HepG2 (cell line): Measurements from ENCODE around the gene CHST3. TPM values are rescaled to one million over a fixed set of nuclear protein-coding genes. Genes with fewer than 3 reads are reported as not detected.

Source experiments
- ATAC-seq: fragments of 200-7000 bp; cut with Tn5 transposase; 3 replicates; pipeline ENCODE4 v1.9.1; 2020; ENCODE audit warnings: mild to moderate bottlenecking, moderate library complexity
- BruUV-seq: library from RNA; stranded (reverse); fragments of 400-500 nt; replicated peaks from 2 replicates; lab custom pipeline; 2021; lab: Mats Ljungman, UMichigan
- CTCF ChIA-PET: fragments of 300-600 bp; formaldehyde crosslinking; extraction: SDS; loops from one replicate; lab custom pipeline; 2021; ENCODE audit warnings: low total read pairs, inconsistent platforms, low intra/inter-chr PET ratio; lab: Yijun Ruan, JAX
- POLR2A ChIA-PET: fragments of 350-600 bp; sonication (Branson Sonifier 250); formaldehyde crosslinking; loops from one replicate; lab custom pipeline; 2020; ENCODE audit warnings: antibody characterized with exemption, inconsistent platforms; lab: Yijun Ruan, JAX
- DNase-seq: peaks from one replicate; pipeline ENCODE4 v3.0.0-alpha.2; 2015; ENCODE audit warnings: low spot score
- FAIRE-seq: peaks from 3 replicates; lab custom pipeline; 2011; peaks lifted over from hg19 to GRCh38; lab: Jason Lieb, UNC
- H2AFZ ChIP-seq: one replicate; pipeline ENCODE4 v1.6.1; 2011; ENCODE audit warnings: low read length, inconsistent platforms
- H3K27ac ChIP-seq: fragments of 300-600 bp; 3 replicates; pipeline ENCODE4 v1.8.0; 2011; ENCODE audit warnings: mixed run types, mild to moderate bottlenecking, mixed read lengths, low read length, inconsistent platforms; ENCODE audit not compliant: insufficient read depth; ENCODE audit errors: extremely low read length
- H3K27me3 ChIP-seq, 2 experiments: fragments of 200-600 bp in 1 of 2; 2 replicates in 1 of 2; 3 replicates in 1 of 2; pipeline versions ENCODE4 v1.6.0 to v1.8.0; 2011; ENCODE audit warnings: low read length in 2 of 2, mild to moderate bottlenecking in 2 of 2, moderate library complexity in 2 of 2, inconsistent platforms in 1 of 2; ENCODE audit not compliant: insufficient read depth in 2 of 2, control insufficient read depth in 1 of 2
- H3K36me3 ChIP-seq, 2 experiments: fragments of 200-600 bp in 1 of 2; replicated peaks in 1 of 2; 2 replicates in 1 of 2; 3 replicates in 1 of 2; pipeline versions ENCODE4 v1.5.1 to v1.8.0; 2011; ENCODE audit warnings: low read length in 2 of 2, inconsistent platforms in 1 of 2; ENCODE audit not compliant: insufficient read depth in 2 of 2, control insufficient read depth in 1 of 2
- H3K4me1 ChIP-seq: 2 replicates; pipeline ENCODE4 v1.5.1; 2012; ENCODE audit warnings: low read length, inconsistent platforms; ENCODE audit not compliant: insufficient read depth
- H3K4me2 ChIP-seq: 2 replicates; pipeline ENCODE4 v1.6.0; 2011; ENCODE audit warnings: low read depth, low read length, inconsistent platforms
- H3K4me3 ChIP-seq, 3 experiments: fragments of 200-600 bp in 1 of 3; sonication (generic), shearing (Covaris generic) in 1 of 3; replicated peaks in 1 of 3; 2 replicates each; pipeline ENCODE4 v1.5.1; 2011 to 2016; ENCODE audit warnings: low read length in 3 of 3, inconsistent platforms in 2 of 3, low read depth in 2 of 3, mild to moderate bottlenecking in 2 of 3, control low read depth in 1 of 3, mixed read lengths in 1 of 3; ENCODE audit not compliant: insufficient read depth in 1 of 3
- H3K79me2 ChIP-seq: one replicate; pipeline ENCODE4 v1.6.1; 2011; ENCODE audit warnings: low read length, inconsistent platforms; ENCODE audit not compliant: insufficient read depth
- H3K9ac ChIP-seq: 2 replicates; pipeline ENCODE4 v1.6.0; 2011; ENCODE audit warnings: mild to moderate bottlenecking, low read depth, low read length, inconsistent platforms; ENCODE audit not compliant: insufficient read depth
- H3K9me3 ChIP-seq: 2 replicates; pipeline ENCODE4 v1.5.1; 2012; ENCODE audit warnings: mild to moderate bottlenecking, low read length
- H4K20me1 ChIP-seq: 2 replicates; pipeline ENCODE4 v1.6.0; 2011; ENCODE audit warnings: inconsistent platforms, mild to moderate bottlenecking, low read length, moderate library complexity; ENCODE audit not compliant: insufficient read depth
- PHF20 ChIP-seq: sonication (generic); formaldehyde crosslinking; IDR thresholded peaks from 2 replicates; pipeline ENCODE4 v1.5.0; 2020; ENCODE audit warnings: mild to moderate bottlenecking, missing genetic modification reagents
- THAP11 ChIP-seq: IDR thresholded peaks from 2 replicates; pipeline ENCODE4 v1.6.1; 2016; ENCODE audit warnings: missing biosample characterization, missing genetic modification reagents
- ZEB1 ChIP-seq: IDR thresholded peaks from 2 replicates; pipeline ENCODE4 v1.6.1; 2012; ENCODE audit warnings: mild to moderate bottlenecking, low read depth, inconsistent platforms; ENCODE audit not compliant: insufficient replicate concordance
- ZNF12 ChIP-seq: sonication (generic); formaldehyde crosslinking; IDR thresholded peaks from 2 replicates; pipeline ENCODE4 v1.5.0; 2020; ENCODE audit warnings: missing genetic modification reagents
- WGBS: methylation state at CpG from one replicate; pipeline ENCODE4 v1.1.6; 2017; ENCODE audit warnings: low lambda C conversion rate; 5-methylcytosine and 5-hydroxymethylcytosine counted together
- in situ Hi-C: cut with HindIII; loops from 2 replicates; pipeline ENCODE4 v1.10.0; 2017; ENCODE audit warnings: low pct_unique_long_range_greater_than_20kb; ENCODE audit not compliant: extremely low pct_ligation_motif_present
- intact Hi-C: fragments of 100-400 bp; cut with micrococcal nuclease; formaldehyde crosslinking; loops from one replicate; pipeline ENCODE4 v1.10.0; 2022; ENCODE audit not compliant: unreplicated experiment
- polyA plus RNA-seq, 8 experiments: library from polyadenylated mRNA; depleted of rRNA in 3 of 8; stranded (reverse) in 7 of 8; unstranded in 1 of 8; fragments of >200 nt; fragmentation: Illumina TruSeq in 4 of 8; extraction: Trizol in 4 of 8; gene quantifications; 2 replicates each; pipeline versions ENCODE4 v1.2.1 to v1.2.3, GENCODE V29; 2011 to 2016; ENCODE audit warnings: low read depth in 4 of 8, missing spikeins in 1 of 8, mixed read lengths in 1 of 8; ENCODE audit not compliant: insufficient read depth in 1 of 8
- total RNA-seq, 5 experiments: library from RNA; depleted of rRNA; stranded (reverse); fragments of >200 nt; fragmentation: Illumina TruSeq; extraction: Trizol; gene quantifications; 2 replicates each; pipeline ENCODE4 v1.2.3, GENCODE V29; 2016; ENCODE audit warnings: low read depth in 1 of 5
- TF ChIP-seq, protein P1 (sequence below): IDR thresholded peaks from 2 replicates; pipeline ENCODE4 v1.6.1; 2016; ENCODE audit warnings: missing compliant biosample characterization, missing genetic modification reagents, borderline replicate concordance
- TF ChIP-seq, protein P2 (sequence below): sonication (generic); formaldehyde crosslinking; IDR thresholded peaks from 2 replicates; pipeline ENCODE4 v1.4.0; 2020; ENCODE audit warnings: mild to moderate bottlenecking, low read depth, missing genetic modification reagents
- TF ChIP-seq, protein P3 (sequence below): sonication (generic); formaldehyde crosslinking; IDR thresholded peaks from 2 replicates; pipeline ENCODE4 v1.5.0; 2020; ENCODE audit warnings: mild to moderate bottlenecking, missing genetic modification reagents, borderline replicate concordance
- TF ChIP-seq, protein P4 (sequence below): sonication (generic); formaldehyde crosslinking; conservative IDR thresholded peaks from 2 replicates; pipeline ENCODE4 v1.4.0; 2020; ENCODE audit warnings: missing genetic modification reagents
- TF ChIP-seq, protein P5 (sequence below): sonication (generic); IDR thresholded peaks from 2 replicates; pipeline ENCODE4 v1.6.1; 2016; ENCODE audit warnings: low read depth, borderline replicate concordance

Gene CHST3
- total and polyA plus RNA-seq, 2 of the 13 experiments (the other 11 are each of a cell fraction or from before 2014, with no cell fraction given): 7.2 to 18.7 TPM

GRCh38 chr10:72048450-72049124 is 84.4 kb downstream of the CHST3 start:
- H3K27me3 ChIP-seq: no peaks in the 10 kb centered on the region
- CTCF ChIA-PET: interaction anchor here (0.6 to 2.0 kb wide), 12 partner anchors 18 to 288 kb away, joined by 3 to 46 read pairs (median 4); no protein-coding TSS in a partner anchor
- no peaks in the 10 kb centered on the region for H4K20me1 ChIP-seq
- 33% methylated on average over 8 of the region's 12 CpGs for WGBS
- H3K9me3 ChIP-seq: peaks cover 5% of the 10 kb centered on the region; the same call in 1 of the 2 replicates
- H3K27ac ChIP-seq: no peak overlapping the region
- no peak overlapping the region for H3K4me3 ChIP-seq
- no peaks in the 10 kb centered on the region for H3K36me3 ChIP-seq
- H2AFZ ChIP-seq: no peak overlapping the region
- POLR2A ChIA-PET: interaction anchor here (0.5 to 3.9 kb wide), 9 partner anchors 11 to 272 kb away, joined by 3 to 30 read pairs (median 5); partner anchors contain the start of gene CHST3
- no peak overlapping the region for H3K9ac ChIP-seq
- in situ Hi-C loops (loop anchor here (5.0 to 25.0 kb wide), 2 partner anchors 81 to 711 kb away; no protein-coding TSS in a partner anchor), intact Hi-C loops (loop anchor here (1.0 to 10.0 kb wide), 6 partner anchors 67 to 289 kb away; no protein-coding TSS in a partner anchor)
- H3K79me2 ChIP-seq: no peaks in the 10 kb centered on the region
- ATAC-seq (peak; percentile 67), FAIRE-seq (peak; percentile 99), DNase-seq (peak; percentile 89)
- no peak overlapping the region for H3K4me2 ChIP-seq
- BruUV-seq: no TSS peak
- H3K4me1 ChIP-seq: peaks cover 72% of the 10 kb centered on the region
- peak; percentile 72 for TF ChIP-seq THAP11 (CRISPR knock-in tag)
- TF ChIP-seq, protein P1, sequence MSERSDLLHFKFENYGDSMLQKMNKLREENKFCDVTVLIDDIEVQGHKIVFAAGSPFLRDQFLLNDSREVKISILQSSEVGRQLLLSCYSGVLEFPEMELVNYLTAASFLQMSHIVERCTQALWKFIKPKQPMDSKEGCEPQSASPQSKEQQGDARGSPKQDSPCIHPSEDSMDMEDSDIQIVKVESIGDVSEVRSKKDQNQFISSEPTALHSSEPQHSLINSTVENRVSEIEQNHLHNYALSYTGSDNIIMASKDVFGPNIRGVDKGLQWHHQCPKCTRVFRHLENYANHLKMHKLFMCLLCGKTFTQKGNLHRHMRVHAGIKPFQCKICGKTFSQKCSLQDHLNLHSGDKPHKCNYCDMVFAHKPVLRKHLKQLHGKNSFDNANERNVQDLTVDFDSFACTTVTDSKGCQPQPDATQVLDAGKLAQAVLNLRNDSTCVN: peak; percentile 41; the same call in 1 of the 2 replicates
- TF ChIP-seq ZEB1: peak; percentile 32
- no peak for TF ChIP-seq ZNF12 (CRISPR knock-in tag)
- TF ChIP-seq, protein P2, sequence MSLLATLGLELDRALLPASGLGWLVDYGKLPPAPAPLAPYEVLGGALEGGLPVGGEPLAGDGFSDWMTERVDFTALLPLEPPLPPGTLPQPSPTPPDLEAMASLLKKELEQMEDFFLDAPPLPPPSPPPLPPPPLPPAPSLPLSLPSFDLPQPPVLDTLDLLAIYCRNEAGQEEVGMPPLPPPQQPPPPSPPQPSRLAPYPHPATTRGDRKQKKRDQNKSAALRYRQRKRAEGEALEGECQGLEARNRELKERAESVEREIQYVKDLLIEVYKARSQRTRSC (CRISPR knock-in tag): no peak
- TF ChIP-seq, protein P3, sequence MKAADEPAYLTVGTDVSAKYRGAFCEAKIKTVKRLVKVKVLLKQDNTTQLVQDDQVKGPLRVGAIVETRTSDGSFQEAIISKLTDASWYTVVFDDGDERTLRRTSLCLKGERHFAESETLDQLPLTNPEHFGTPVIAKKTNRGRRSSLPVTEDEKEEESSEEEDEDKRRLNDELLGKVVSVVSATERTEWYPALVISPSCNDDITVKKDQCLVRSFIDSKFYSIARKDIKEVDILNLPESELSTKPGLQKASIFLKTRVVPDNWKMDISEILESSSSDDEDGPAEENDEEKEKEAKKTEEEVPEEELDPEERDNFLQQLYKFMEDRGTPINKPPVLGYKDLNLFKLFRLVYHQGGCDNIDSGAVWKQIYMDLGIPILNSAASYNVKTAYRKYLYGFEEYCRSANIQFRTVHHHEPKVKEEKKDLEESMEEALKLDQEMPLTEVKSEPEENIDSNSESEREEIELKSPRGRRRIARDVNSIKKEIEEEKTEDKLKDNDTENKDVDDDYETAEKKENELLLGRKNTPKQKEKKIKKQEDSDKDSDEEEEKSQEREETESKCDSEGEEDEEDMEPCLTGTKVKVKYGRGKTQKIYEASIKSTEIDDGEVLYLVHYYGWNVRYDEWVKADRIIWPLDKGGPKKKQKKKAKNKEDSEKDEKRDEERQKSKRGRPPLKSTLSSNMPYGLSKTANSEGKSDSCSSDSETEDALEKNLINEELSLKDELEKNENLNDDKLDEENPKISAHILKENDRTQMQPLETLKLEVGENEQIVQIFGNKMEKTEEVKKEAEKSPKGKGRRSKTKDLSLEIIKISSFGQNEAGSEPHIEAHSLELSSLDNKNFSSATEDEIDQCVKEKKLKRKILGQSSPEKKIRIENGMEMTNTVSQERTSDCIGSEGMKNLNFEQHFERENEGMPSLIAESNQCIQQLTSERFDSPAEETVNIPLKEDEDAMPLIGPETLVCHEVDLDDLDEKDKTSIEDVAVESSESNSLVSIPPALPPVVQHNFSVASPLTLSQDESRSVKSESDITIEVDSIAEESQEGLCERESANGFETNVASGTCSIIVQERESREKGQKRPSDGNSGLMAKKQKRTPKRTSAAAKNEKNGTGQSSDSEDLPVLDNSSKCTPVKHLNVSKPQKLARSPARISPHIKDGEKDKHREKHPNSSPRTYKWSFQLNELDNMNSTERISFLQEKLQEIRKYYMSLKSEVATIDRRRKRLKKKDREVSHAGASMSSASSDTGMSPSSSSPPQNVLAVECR: peak; percentile 51; the same call in 1 of the 2 replicates
- TF ChIP-seq, protein P4, sequence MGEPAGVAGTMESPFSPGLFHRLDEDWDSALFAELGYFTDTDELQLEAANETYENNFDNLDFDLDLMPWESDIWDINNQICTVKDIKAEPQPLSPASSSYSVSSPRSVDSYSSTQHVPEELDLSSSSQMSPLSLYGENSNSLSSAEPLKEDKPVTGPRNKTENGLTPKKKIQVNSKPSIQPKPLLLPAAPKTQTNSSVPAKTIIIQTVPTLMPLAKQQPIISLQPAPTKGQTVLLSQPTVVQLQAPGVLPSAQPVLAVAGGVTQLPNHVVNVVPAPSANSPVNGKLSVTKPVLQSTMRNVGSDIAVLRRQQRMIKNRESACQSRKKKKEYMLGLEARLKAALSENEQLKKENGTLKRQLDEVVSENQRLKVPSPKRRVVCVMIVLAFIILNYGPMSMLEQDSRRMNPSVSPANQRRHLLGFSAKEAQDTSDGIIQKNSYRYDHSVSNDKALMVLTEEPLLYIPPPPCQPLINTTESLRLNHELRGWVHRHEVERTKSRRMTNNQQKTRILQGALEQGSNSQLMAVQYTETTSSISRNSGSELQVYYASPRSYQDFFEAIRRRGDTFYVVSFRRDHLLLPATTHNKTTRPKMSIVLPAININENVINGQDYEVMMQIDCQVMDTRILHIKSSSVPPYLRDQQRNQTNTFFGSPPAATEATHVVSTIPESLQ (CRISPR knock-in tag): 0 out of 2 replicates have a peak, but pooled peaks have one; percentile 90
- no peak for TF ChIP-seq PHF20
- TF ChIP-seq, protein P5, sequence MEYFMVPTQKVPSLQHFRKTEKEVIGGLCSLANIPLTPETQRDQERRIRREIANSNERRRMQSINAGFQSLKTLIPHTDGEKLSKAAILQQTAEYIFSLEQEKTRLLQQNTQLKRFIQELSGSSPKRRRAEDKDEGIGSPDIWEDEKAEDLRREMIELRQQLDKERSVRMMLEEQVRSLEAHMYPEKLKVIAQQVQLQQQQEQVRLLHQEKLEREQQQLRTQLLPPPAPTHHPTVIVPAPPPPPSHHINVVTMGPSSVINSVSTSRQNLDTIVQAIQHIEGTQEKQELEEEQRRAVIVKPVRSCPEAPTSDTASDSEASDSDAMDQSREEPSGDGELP: no peak
